Omental fat pad (tissue), 4 donors: Measurements from ENCODE around the gene ADCYAP1R1. TPM values are rescaled to one million over a fixed set of nuclear protein-coding genes. Genes with fewer than 3 reads are reported as not detected.

Experiments used
- ATAC-seq: fragments of 150-250 bp; one replicate; pipeline ENCODE4 v1.9.1; 2016; ENCODE audit warnings: mild to moderate bottlenecking, moderate library complexity; ENCODE audit not compliant: low FRiP score
- DNase-seq: peaks from one replicate; pipeline ENCODE4 v3.0.0-alpha.2; 2019; ENCODE audit warnings: low spot score
- total RNA-seq, 4 donors: library from RNA; depleted of rRNA; stranded (reverse); fragments of >200 nt; gene quantifications; one replicate each; pipeline ENCODE4 v1.1.0, GENCODE V29; 2016
- TF ChIP-seq, protein P1 (sequence below), 3 donors: fragments of 450-650 bp; IDR thresholded peaks; one replicate each; pipeline ENCODE4 v1.5.1; 2016 to 2017; ENCODE audit warnings: antibody characterized with exemption in 3 of 3, mild to moderate bottlenecking in 3 of 3, moderate library complexity in 2 of 3

ADCYAP1R1 gene
- total RNA-seq, 4 donors from 2014 or later, result 3.3 to 60.4 (median 15.7) TPM

DNA sequence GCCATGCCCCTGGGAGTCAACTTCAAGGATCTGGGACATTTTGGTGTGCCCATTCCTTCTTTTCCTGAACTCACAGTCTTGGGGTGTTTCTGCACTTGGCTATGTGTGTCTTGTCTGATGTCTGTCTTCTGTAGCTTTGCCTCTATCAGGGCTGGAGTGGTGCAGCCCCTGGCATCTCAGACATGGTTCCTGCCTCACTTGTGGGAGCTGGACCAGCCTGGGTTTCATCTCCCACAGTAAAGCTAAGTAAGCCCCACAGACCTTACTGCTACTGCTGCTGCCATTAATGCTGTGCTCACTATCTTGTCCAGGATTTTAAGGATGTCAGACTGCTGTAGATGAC, 59.0 kb downstream of the ADCYAP1R1 start:
- TF ChIP-seq, protein P1, sequence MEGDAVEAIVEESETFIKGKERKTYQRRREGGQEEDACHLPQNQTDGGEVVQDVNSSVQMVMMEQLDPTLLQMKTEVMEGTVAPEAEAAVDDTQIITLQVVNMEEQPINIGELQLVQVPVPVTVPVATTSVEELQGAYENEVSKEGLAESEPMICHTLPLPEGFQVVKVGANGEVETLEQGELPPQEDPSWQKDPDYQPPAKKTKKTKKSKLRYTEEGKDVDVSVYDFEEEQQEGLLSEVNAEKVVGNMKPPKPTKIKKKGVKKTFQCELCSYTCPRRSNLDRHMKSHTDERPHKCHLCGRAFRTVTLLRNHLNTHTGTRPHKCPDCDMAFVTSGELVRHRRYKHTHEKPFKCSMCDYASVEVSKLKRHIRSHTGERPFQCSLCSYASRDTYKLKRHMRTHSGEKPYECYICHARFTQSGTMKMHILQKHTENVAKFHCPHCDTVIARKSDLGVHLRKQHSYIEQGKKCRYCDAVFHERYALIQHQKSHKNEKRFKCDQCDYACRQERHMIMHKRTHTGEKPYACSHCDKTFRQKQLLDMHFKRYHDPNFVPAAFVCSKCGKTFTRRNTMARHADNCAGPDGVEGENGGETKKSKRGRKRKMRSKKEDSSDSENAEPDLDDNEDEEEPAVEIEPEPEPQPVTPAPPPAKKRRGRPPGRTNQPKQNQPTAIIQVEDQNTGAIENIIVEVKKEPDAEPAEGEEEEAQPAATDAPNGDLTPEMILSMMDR (IDR thresholded peaks at IDR 0.05), result no peak
- DNase-seq (no peak), ATAC-seq (no peak)

DNA sequence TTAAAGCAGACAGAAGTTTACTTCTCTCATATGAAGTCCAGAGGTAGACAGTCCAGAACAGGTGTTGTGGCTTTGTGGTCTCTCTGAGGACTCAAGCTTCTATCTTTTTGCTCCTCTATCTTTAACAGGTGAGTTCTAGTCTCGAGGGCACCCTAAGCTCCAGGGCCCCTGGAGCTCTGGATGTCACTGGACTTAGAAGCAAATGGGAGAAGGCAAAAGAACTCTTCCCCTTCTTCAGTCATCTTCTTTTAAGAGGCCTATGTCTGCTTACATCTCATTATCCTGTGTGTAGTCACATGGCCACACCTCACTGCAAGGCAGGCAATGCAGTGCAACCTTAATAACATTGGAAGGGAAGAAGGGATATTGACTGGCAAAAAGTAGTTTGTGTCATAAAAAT, 61.6 kb downstream of the ADCYAP1R1 start:
- ATAC-seq (no peak), DNase-seq (no peak)
- TF ChIP-seq, protein P1 (IDR thresholded peaks at IDR 0.05), result no peak

DNA sequence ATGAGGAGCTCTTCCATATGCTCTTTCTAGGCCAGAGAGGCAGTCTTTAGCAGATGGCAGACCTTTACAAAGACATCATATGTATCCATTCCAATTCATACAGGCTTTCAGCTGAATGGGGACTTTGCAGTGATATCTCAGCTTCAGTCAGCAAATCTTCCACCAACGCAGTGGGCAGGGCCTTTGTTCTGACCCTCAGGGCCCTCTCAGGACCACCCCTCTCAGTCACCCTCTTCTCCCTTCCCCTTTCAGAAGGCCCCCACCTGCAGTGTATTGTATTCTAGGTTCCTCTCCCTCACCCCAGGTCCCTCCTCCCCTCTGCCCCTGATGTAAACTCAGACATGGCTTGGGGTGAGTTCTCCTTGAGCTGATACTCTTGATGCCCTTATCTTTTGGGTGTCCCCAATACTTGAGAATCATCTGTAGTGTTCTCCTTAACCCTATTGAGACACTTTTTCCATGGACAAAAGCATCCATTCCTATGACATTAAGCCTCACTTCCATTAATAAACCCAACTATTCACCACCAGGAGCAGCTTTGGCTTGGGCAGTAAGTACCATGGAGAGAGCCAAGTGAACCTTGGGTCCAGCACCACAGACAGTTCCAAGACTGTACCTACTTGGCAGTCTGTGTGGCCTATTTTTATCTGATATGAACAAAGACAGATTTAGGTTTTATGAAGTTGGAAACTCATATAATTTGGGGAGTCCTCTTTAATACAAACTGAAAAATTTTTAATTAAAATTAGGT, 62.7 kb downstream of the ADCYAP1R1 start:
- DNase-seq (no peak), ATAC-seq (no peak)
- TF ChIP-seq, protein P1 (IDR thresholded peaks at IDR 0.05), result no peak

DNA sequence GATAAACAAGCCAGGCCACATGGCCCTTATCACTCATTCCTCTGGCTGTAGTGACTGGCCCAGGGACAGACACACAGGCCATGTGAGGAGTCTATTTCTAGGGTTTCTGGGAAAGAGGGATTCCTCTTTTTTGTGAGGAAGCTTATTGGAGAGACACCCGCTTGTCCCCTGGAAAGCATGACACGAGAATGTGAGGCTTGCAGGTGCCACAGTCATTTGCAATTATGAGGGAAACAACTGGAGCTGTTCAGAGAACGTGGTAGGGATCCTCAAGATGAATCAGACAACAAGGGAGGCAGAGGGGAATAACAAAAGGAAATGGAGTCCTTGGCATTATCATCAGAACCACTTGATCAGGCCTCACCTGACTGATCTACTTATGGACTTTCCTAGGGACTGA, 64.5 kb downstream of the ADCYAP1R1 start:
- DNase-seq, result no peak
- ATAC-seq, result no peak
- TF ChIP-seq, protein P1 (IDR thresholded peaks at IDR 0.05), result no peak

DNA sequence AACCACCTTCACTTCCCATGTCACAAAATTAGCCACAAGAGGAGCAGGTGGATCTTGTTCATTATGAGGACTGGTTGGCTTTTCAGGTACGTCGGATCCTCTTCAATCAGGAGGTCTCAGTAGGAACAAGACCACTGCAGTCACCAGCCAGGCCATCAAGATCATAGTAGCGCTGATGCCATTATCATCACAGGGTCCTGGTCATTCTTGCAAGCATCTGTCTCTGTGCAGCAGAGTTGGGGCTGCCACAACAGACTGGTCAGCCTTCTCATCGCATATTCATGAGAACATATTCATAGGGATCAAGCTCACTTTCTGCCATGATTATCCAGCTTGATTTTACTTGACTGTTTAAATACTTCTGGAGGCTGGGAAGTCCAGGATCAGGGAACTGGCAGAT, 67.1 kb downstream of the ADCYAP1R1 start:
- DNase-seq (no peak), ATAC-seq (no peak)
- TF ChIP-seq, protein P1 (IDR thresholded peaks at IDR 0.05), result no peak

DNA sequence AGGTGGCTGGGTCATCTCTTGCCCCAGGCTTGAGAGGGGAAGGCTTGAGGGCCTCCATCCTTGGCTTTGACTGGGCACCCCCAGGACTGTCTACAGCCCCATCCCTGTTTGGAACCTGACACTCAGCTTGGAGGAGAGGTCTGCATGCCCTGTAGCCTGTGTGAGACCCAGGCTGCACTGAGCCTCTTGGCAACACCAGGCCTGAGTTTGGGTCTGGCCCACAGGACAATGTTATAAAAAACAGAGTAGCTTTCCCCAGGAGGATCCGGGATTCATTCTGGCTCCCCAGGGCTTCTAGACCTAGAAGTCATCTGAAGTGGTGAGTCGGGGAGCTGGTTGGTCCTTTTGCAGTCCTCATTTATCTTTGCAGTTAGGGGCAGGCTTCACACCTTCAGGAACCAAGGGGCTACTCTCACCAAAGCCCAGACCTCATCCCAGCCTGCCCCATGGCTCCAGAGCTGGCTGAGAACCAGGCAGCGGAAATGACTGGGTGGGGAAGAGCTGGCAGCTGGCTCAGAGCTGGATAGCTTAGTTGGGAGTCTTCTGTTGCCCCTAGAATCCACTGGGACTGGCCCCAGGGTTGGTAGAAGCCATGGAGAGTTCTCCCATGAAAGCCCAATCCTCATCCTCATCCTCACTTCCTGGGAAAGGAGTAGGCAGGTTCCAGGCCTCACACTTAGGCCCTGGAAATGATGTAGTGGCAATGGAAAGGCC, 68.8 kb downstream of the ADCYAP1R1 start:
- ATAC-seq (no peak), DNase-seq (no peak)
- TF ChIP-seq, protein P1 (IDR thresholded peaks at IDR 0.05), result no peak

DNA sequence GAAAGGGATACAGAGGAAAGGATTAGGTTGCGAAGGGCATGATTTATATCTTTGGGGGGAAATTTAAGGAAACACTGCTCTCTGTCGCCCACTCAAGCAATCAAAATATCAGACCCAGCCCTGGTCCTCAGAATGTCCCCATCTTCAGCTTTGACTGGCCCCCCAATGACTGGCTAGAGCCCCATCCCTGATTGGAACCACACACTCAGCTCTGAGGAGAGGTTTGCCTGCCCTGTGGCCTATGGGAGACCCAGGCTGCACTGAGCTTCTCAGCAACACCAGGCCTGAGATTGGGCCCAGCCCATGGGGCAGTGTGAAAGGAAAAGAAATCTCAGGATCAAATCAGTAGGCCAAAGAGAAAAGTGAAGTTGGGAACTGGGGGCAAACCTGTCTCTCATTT, 69.5 kb downstream of the ADCYAP1R1 start:
- TF ChIP-seq, protein P1 (IDR thresholded peaks at IDR 0.05), result no peak
- DNase-seq, result no peak
- ATAC-seq, result no peak
